NOMO-1 (cell line): Measurements from ENCODE around the gene CGRRF1.

ENCODE experiments used
- DNase-seq, 2 experiments: peaks; one replicate each; lab custom pipeline; 2025; ENCODE audit not compliant: unreplicated experiment in 2 of 2; lab: John Stamatoyannopoulos, UW

Gene CGRRF1, protein sequence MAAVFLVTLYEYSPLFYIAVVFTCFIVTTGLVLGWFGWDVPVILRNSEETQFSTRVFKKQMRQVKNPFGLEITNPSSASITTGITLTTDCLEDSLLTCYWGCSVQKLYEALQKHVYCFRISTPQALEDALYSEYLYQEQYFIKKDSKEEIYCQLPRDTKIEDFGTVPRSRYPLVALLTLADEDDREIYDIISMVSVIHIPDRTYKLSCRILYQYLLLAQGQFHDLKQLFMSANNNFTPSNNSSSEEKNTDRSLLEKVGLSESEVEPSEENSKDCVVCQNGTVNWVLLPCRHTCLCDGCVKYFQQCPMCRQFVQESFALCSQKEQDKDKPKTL

DNA sequence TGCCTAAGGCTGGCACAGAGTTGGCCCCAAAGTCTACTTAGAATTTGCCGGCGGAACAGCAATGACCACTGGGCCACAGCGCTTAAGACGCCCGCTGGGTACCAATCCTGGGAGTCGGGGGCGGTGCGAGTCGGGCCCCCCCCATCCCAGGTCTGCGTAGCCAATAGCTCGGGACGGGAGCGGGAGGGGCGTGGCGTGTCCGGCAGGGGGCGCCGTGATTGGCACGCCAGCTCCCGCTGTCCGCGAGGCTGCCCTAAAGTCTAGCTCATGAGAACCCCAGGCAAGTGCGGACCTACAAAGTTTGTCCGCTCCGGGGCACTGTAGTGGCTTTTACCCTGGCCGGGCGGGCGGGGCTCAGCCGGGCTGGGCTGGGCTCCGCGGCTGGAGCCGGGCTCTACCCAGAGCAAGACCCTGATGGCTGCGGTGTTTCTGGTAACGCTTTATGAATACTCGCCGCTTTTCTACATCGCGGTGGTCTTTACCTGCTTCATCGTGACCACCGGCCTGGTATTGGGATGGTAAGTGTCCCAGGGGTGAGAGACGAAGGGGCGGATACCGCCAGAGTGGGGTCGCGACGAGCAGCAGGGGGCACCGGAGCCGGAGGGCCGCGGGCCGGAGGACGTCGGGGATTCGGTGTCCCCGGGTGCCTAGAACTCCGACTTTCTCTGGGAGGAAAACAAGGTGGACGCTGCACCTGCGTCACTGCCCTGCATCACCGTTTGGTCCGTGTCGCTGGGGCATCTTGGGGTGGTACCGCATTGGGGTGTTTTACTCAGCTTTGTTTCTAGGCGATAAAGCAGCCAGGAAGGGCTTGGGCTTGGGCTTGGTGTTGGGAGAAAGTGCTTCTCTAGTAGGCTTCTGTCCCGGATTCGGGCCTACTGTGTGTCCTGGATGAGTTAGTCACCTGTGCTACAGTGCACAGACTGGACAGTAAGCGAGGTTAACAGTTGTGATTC, at the start of gene CGRRF1:
TSS of gene CGRRF1 (plus strand) at position 361 of the 956 bp plus-strand sequence. CDS start at position 415, 54 bp downstream.
- DNase-seq = peak; percentile 96

DNA sequence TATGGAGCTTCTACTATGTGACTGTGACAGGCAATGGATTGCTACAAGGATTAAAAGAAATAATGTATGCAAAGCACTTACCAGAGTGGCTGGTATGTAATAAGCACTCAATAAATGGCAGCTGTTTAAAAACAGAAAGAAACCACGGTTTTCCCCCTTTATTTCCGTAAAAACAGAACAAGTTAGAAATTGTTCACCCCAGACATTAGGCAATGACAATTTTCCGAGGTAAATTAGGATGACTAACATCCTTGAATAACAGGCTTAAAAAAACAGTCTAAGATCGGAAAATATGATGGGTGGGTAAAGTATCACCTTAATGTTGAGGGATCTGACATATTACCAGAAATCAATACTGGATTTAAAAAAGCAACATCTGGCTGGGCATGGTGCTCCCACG, 47.7 kb upstream of the CGRRF1 start:
- peak in 1 of 2 experiments; percentile 60 for DNase-seq

DNA sequence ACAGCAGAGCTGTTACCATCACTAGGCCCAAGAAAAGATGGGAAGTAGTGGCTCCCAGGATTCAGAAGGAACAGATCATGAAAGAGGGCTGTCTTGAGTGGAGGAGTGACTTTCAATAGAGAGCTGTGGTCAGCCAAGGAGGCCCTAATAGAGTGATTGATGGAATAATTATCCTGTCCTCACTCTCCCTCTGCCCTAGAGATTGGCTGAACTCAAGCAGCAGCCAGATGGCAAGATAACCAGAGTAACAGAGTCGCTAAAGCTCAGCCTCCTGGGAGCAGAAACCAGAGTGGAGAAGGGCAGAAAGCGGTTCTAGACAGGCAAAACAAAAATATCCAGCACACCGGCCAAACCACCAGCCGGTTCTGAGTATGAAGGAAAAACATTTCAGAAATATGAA, 44.1 kb upstream of the CGRRF1 start:
- no peak for DNase-seq

DNA sequence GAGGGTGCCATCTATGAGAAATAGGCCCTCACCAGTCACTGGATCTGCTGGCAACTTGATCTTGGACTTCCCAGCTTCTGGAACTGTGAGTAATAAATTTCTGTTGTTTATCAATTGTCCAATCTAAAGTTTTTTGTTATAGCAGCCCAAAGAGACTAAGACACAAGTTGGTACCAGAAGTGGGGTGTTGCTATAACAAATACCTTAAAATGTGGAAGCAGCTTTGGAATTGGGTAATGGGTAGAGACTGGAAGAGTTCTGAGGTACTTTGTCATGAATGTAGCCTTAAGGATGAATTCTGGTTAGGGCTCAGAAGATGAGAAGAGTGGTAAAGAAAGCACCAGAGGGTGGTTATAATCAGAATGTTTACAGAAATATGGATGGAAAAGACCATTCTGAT, 42.4 kb upstream of the CGRRF1 start:
- DNase-seq = no peak

DNA sequence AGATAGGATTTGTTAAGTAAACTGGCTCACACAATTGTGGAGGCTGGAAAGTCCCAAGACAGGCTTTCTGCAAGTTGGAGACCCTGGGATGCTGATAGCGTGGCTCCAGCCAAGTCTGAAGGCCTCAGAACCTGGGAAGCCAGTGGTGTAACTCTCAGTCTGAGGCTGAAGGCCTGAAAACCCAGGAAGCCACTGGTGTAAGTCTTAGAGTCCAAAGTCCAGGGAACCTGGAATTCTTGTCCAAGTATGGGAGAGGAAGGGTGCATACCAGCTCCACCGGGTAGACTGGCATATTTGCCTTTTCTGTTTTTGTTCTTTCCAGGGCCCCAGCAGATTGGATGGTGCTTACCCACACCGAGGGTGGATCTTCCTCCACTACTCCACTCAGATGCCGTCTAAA, 39.0 kb upstream of the CGRRF1 start:
- DNase-seq = no peak

DNA sequence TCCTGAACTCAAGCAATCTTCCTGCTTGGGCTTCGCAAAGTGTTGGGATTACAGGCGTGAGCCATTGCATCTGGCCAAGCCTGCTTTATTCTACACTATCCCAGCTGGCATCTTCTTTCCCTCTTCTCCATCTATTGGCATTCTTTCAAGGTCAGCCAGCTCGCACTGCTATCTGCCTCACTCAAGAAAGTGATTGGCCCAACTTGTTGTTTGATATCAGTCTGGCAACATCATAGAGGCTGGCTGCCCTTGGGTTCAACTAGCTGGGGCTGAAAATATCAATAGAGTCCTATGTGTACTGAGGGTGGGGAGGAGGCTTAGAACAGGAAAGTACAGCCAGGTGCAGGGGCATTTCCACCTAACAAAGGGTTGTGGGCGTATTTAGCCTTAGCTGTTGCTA, 38.1 kb upstream of the CGRRF1 start:
- DNase-seq = no peak

DNA sequence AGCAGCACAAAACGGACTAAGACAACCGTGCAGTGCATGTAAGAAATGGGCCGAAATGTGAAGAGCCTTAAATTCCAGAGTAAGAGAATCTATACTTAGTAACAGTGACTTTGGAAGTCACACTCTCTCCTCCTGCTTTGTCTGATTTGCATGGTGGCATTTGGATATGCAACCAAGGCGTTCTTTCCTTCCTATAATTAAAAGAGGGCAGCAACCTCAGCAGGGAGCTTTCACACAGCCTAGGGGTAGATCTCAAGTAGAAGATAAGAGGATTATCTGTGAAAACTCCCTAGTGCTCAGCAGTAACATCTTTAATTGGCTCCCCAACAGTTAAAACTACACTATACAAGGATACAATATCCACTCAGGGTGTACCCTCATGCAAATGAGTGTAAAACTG, 37.4 kb upstream of the CGRRF1 start:
- DNase-seq = no peak

DNA sequence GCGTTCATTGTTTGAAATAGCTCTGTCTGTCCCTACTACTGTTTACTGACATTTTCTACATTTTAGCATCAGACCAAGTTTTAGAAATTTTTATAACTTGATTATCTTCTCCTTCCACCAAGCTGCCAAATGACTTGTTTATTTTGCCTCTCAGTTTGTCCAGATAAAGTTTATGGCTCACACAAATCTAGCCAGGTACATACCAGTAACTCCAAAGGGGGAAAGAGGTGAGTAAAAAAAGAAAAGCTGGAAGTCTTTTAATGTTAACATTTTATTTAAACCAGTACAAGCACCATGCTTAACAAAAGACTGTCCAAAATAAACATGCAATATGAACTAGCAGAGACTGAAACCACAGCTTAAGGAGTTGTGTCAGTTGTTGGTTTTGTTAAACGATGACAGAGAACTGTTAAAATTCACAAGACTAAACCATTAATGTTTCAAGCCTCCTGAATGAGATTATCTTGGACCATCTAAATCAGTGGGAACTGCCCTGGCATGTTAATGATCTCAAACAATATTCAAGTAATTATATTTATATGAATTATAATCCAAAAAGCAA, 35.4 kb upstream of the CGRRF1 start:
- DNase-seq = no peak

DNA sequence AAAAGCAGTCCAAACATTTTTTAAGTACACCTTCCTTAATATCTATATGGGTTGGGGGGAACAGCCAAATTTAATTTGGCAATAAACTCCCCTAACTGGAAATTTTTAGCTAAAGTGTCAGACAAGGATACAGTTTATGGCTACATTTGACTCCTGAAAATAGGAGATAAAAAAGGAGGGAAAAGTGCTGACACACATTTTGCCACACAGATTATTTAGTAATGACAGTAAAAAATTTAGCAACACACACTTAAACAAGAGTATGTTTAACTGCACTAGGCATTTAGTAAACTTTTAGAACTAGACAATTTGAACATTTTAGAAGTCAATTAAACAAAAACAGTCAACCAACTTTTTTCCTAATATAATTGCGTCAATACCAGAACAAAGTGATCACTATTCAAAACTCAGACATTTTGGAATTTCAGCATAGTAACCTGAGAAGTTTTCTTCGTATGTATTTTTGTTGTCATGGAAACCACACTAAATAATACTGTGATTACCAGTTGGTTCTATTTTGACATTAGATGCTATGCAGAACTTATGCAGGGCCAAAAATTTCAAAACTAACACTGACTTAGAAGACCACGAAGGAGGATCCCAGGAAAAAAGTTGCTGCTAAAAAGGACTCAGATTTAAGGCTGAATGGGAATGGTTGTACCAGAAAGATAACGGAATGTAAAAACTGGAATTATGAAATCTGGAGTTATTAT, 34.4 kb upstream of the CGRRF1 start:
- DNase-seq = no peak

DNA sequence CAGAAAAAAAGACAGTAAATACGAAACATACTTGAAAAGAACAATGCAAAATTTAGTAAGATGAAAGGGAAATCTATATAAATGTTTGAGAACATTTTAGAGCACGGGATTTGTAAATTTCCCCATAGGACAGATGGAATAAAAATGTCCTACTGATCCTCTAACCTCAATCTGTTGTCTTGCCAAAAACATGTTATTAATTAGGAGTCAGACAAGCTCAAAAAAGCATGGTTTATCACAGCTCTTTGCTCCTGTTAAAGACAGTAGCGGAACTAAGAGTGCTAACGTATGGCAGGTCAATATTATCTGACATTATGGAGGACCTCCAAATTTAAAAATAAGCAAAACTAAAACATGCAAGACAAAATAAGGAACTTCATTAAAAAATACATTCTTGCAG, 33.8 kb upstream of the CGRRF1 start:
- no peak for DNase-seq

DNA sequence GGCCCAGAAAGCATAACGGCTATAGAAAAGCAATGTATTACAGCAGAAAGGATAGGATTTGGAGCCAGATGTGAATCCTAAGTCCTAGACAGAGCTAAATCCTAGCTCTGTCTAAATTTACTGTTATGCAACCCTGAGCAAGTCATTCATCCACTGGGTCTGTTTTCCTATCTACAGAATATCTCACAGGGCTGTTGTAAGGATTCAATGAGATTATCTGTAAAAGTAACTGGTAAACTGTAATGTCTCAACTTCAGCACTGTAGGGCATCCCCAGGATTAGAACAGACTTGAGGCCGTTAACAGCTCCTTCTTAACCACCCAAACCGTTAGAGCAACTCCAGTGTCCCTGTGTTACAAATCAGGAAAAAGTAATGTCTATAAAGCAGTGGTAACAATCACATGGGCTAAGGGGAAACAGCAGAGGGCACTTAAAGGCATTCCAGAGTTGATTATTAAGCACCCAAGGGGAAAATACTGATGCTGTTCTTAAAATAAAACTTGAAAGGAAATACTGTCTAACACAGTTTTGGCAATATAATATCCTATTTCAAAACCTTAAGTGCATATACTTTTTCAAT, 31.0 kb upstream of the CGRRF1 start:
- DNase-seq = no peak

DNA sequence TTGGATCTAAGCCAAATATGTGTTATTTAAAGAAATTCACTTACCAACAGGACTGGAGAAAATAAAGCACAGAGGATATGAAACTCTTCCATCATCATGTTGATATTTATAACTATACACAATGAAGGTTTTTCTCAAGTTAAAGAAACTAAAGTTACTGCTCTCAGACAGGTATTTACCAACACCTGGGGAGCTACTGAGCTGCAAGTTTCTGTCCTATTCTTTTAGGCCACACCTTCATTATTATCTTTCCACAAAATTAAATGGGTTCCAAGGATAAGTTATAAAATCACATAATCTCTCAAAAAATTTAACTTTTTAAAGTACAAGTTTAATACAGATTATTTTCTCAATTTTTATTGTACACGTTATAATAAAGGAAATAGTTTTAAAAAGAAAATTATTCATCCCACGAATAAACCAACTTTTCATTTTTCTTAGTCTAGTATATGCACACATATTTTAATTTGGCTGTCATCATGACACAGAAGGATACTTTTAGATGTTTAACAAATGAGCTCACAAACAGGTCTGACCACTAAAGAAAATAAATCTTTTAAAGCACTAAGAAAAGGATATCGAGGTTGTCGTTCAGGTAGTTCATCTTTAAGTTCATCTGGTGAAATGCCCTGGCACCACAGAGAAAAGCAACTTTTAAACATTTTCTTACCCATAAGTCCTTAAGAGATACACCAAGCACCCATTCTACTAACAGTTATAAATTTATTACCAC, 28.7 kb upstream of the CGRRF1 start:
- DNase-seq = no peak

DNA sequence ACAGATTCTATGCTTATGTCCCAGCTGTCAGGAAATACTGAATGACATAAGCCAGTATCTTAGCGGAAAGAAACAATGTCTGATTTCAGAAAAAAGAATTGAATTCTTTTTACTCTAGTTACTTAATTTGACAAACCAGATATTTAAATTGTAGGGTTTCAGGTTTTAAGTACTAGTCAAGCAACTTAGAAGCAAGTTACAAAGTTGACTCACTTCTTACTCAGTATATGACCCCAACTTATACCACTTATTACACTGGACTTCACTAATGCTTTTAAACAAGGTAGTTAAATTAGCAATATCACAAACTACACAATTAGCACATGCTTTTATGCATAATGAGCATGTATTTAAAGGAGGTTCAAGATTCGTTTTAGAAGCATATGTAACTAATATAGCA, 28.0 kb upstream of the CGRRF1 start:
- DNase-seq = no peak

DNA sequence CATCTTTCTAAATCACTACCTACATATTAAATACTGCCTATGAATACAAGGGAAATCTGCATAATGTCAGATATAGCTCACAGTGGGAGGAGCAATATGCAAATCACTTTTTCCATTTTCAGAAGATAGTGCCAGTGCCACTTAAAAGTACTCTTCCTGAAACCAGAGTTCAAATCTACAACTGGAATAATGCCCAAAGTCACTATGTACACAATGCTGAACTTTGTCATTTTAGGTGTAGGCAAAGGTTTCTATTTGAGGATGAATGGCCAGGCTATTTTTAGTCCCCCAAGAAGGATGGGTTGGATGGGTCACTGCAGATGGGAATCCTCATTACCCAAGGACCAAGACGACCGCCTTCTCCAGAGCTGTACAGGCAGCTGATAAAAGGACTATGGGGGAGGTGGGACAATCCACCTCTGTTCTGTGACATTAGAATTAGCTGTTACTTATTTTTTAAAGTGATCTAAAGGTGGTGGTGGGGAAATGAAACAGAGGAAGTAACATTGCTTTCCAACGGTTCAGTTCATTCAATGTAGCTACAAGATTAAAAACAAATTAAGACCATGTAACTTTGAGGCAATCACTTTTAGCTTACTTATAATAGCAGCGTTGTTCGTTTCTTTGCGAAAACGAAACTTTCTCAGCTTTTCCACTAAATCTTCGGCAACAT, 26.5 kb upstream of the CGRRF1 start:
- peak in 1 of 2 experiments; percentile 49 for DNase-seq

DNA sequence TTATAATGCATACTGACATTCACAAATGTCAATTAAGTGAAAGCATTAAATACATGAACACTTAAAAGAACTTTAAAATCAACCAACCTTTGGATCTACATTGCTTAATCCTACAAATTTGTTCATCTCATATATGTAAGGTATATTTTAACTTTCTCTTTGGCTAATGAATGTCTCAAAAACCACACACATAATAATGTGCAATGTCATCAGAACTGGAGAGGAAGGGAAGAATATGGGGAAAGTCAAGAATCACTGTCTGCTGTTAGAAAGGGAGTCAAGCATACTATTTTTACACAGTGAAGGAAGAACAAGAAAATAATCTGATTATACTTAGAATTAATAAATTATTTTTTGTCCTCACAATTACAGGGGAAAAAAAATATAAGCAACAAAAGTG, 25.9 kb upstream of the CGRRF1 start:
- DNase-seq = peak in 1 of 2 experiments; percentile 25

DNA sequence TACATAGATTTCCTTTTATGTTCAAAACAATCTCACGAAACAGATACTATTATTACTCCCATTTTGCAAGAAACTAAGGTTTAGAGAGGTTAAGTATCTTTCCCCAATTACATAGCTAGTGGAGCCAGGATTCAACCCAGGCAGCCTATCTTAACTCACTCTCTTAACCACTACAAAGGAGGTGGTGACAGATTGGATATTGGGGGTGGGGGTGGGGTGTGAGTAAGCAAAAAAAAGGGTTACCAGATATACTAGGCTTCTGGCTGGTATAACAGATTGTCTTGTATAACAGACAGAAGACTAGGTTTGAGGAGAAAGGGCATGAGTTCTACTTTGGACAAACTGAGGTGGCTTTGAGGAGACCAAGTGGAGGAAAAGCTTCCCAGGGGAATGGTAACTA, 23.0 kb upstream of the CGRRF1 start:
- DNase-seq = no peak

DNA sequence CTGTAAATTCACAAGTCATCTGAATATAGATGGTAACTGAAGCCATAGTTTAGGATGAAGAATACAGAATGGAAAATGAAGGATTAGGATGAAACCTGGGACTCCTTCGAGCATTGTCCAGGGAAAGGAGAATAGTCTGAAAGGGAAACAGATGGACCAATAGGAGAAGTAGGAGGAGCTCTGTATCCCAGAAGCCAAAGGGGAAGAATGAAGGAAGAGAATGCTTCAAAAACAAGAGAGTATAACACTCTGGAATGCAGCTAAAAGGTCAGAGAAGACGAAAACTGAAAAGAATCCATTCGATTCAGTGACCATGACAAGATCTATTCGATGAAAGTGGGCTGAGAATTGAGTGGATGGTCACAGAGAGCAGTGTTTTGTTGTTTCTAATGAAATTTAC, 21.9 kb upstream of the CGRRF1 start:
- no peak for DNase-seq

DNA sequence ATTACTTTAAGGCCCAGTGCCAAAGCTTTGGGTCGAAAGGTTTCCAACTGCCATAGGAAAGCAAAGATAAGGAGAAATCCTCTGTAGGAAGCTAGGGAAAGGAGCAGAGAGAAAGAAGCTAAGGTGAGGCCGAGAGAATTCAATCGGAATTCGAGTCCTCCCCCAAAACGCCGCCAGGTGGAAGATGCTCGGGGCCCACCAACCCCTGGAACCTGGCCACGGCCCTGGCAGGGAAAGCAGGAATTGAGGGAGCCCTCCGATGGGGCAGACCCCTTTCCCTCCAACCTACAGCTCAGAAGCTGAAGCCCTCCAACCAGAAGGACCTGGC, 21.4 kb upstream of the CGRRF1 start:
- no peak for DNase-seq

DNA sequence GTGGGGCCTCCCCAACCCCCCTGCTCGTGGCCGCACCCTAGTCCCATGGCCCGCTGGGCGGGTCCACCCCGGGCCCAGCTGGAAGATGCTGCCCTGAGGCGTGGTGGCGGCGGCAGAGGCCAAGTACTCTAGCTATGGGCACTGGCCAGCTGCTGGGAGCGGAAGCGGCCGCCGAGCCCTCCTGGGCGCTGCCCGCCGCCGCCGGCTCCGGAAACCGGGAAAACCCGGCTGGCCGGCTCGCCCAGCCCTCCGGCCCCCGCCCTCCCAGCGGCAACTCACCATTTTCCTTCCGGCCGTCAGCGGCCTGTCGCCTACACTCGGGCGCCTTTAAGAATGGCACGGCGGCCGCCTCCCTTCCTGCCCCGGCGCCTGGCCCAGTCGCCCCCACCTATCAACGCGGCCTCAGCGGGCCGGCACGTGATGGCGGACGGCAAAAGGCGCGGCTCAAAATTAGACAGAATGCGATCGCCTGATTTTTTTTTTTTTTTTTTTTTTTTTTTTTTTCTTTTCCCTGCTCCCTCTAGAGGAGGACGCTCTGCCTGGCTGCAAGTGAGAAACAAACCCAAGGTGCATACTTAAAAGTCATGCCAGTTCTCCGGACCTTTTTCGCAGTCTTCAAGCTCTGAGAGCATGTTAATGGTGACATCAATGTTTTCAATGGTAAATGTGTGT, 20.9 kb upstream of the CGRRF1 start, which contains the start of gene GMFB:
TSS of gene GMFB (minus strand) at position 335 of the 672 bp plus-strand sequence. CDS start at position 282, 53 bp downstream.
- peak; percentile 77 to 89 for DNase-seq
